ENCODE data around the gene TLX2. TPM values are rescaled to one million over a fixed set of nuclear protein-coding genes. Genes with fewer than 3 reads are reported as not detected.

Gene TLX2
- total and polyA plus RNA-seq, 2 of the 13 experiments (the other 11 are each of a cell fraction or from before 2014, with no cell fraction given) = 0.05 to 0.20 TPM

DNA sequence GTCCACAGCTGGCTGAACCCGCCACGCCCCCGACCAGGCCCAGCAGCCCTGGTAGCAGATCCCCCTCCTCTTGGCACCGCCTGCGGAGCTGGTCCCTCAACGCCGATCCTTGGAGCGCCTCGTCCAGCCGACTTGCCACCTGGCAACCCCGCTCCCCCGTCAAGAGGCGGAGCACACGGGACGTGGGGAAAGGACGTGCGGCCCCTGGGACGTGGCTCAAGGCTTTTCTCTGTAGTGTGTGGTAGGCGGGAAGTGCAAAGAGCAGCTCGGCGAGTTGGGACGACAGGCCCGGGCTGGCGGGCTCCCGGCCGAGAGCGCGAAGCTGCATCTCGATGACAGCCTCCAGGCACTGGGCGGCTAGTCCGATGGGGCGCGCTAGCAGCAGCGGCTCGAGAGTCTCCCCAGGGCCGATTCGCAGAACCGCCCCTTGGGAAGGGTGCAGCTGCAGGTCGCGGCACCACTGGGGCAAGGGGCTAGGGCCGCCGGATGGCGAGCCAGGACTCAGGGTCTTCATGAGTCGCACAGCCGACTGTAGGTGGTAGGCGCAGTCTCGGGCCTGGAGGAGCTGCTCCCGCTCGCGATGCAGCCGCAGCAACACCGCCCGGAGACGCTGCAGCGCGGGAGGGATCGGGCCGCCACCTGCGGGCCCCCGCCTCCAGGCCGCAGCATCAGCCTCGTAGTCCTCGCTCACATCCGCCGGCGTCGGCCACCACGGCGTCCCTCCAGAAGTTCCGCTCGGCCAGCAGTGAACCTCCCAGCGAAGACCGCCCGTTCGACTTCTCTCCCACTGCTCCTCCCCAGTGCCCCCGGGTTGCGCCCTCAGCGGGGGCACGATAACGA lies 32.1 kb upstream of the TLX2 start (continued):
- TF ChIP-seq RELA (CRISPR knock-in tag; IDR thresholded peaks at IDR 0.05) = 0 out of 2 replicates have a peak, but pooled peaks have one; percentile 34
- TF ChIP-seq MYNN (CRISPR knock-in tag; IDR thresholded peaks at IDR 0.05; ENCODE audit: low read depth) = no peak
- no peak for TF ChIP-seq ATF1 (CRISPR knock-in tag; IDR thresholded peaks at IDR 0.05)
- no peak; the same call in 1 of the 2 replicates for TF ChIP-seq NKX3-1 (CRISPR knock-in tag; IDR thresholded peaks at IDR 0.05)
- TF ChIP-seq FOXM1 (CRISPR knock-in tag; IDR thresholded peaks at IDR 0.05) = no peak
- TF ChIP-seq, protein P1, sequence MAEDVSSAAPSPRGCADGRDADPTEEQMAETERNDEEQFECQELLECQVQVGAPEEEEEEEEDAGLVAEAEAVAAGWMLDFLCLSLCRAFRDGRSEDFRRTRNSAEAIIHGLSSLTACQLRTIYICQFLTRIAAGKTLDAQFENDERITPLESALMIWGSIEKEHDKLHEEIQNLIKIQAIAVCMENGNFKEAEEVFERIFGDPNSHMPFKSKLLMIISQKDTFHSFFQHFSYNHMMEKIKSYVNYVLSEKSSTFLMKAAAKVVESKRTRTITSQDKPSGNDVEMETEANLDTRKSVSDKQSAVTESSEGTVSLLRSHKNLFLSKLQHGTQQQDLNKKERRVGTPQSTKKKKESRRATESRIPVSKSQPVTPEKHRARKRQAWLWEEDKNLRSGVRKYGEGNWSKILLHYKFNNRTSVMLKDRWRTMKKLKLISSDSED (CRISPR knock-in tag; IDR thresholded peaks at IDR 0.05) = peak; percentile 88; the same call in 1 of the 2 replicates
- TF ChIP-seq, protein P2, sequence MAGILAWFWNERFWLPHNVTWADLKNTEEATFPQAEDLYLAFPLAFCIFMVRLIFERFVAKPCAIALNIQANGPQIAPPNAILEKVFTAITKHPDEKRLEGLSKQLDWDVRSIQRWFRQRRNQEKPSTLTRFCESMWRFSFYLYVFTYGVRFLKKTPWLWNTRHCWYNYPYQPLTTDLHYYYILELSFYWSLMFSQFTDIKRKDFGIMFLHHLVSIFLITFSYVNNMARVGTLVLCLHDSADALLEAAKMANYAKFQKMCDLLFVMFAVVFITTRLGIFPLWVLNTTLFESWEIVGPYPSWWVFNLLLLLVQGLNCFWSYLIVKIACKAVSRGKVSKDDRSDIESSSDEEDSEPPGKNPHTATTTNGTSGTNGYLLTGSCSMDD (CRISPR knock-in tag; IDR thresholded peaks at IDR 0.05) = peak; percentile 34; the same call in 1 of the 2 replicates
- no peak for TF ChIP-seq ZBTB8A (CRISPR knock-in tag; IDR thresholded peaks at IDR 0.05; ENCODE audit: borderline replicate concordance, low read depth)
- no peak for TF ChIP-seq THAP11 (CRISPR knock-in tag; IDR thresholded peaks at IDR 0.05)
- 0 out of 2 replicates have a peak, but pooled peaks have one; percentile 86 for TF ChIP-seq ZNF674 (CRISPR knock-in tag; IDR thresholded peaks at IDR 0.05; ENCODE audit: low read depth)
- TF ChIP-seq ZFP36L1 (CRISPR knock-in tag; IDR thresholded peaks at IDR 0.05) = no peak; the same call in 1 of the 2 replicates
- TF ChIP-seq ZNF7 (CRISPR knock-in tag; IDR thresholded peaks at IDR 0.05) = 0 out of 2 replicates have a peak, but pooled peaks have one; percentile 16
- TF ChIP-seq MEIS2 (CRISPR knock-in tag; IDR thresholded peaks at IDR 0.05) = peak; percentile 72
- peak; percentile 84 for TF ChIP-seq HOXA3 (CRISPR knock-in tag; IDR thresholded peaks at IDR 0.05)
- TF ChIP-seq NR1H2 (CRISPR knock-in tag; IDR thresholded peaks at IDR 0.05; ENCODE audit: borderline replicate concordance, low read depth) = no peak; the same call in 1 of the 2 replicates
- TF ChIP-seq NFIB (CRISPR knock-in tag; IDR thresholded peaks at IDR 0.05; ENCODE audit: borderline replicate concordance) = 0 out of 2 replicates have a peak, but pooled peaks have one; percentile 75
- no peak for TF ChIP-seq ADNP (CRISPR knock-in tag; IDR thresholded peaks at IDR 0.05)
- peak; percentile 60 for TF ChIP-seq NFKB2 (CRISPR knock-in tag; IDR thresholded peaks at IDR 0.05; ENCODE audit: borderline replicate concordance)
- TF ChIP-seq ZZZ3 (CRISPR knock-in tag; IDR thresholded peaks at IDR 0.05; ENCODE audit: borderline replicate concordance) = 0 out of 2 replicates have a peak, but pooled peaks have one; percentile 29
- TF ChIP-seq CBFB (CRISPR knock-in tag; IDR thresholded peaks at IDR 0.05) = 0 out of 2 replicates have a peak, but pooled peaks have one; percentile 26
- TF ChIP-seq, protein P3, sequence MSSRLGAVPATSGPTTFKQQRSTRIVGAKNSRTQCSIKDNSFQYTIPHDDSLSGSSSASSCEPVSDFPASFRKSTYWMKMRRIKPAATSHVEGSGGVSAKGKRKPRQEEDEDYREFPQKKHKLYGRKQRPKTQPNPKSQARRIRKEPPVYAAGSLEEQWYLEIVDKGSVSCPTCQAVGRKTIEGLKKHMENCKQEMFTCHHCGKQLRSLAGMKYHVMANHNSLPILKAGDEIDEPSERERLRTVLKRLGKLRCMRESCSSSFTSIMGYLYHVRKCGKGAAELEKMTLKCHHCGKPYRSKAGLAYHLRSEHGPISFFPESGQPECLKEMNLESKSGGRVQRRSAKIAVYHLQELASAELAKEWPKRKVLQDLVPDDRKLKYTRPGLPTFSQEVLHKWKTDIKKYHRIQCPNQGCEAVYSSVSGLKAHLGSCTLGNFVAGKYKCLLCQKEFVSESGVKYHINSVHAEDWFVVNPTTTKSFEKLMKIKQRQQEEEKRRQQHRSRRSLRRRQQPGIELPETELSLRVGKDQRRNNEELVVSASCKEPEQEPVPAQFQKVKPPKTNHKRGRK (CRISPR knock-in tag; IDR thresholded peaks at IDR 0.05) = no peak
- TF ChIP-seq, protein P4, sequence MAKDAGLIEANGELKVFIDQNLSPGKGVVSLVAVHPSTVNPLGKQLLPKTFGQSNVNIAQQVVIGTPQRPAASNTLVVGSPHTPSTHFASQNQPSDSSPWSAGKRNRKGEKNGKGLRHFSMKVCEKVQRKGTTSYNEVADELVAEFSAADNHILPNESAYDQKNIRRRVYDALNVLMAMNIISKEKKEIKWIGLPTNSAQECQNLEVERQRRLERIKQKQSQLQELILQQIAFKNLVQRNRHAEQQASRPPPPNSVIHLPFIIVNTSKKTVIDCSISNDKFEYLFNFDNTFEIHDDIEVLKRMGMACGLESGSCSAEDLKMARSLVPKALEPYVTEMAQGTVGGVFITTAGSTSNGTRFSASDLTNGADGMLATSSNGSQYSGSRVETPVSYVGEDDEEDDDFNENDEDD (CRISPR knock-in tag; IDR thresholded peaks at IDR 0.05; ENCODE audit: borderline replicate concordance) = peak; percentile 82; the same call in 1 of the 2 replicates

Data from HepG2 (cell line).